ENCODE data around the gene PRUNE2. TPM values are rescaled to one million over a fixed set of nuclear protein-coding genes. Genes with fewer than 3 reads are reported as not detected.
A peak's percentile ranks its signal among the peaks of the same experiment; 100 is the strongest.

The PRUNE2 gene
- total RNA-seq, 1 experiment from 2014 or later = 0.59 TPM

- peak; percentile 26 for DNase-seq (ENCODE audit: low read depth)
These were observed 205.9 kb downstream of the PRUNE2 start for GRCh38 chr9:76699971-76700370.

GRCh38 chr9:76697554-76697953 lies 208.4 kb downstream of the PRUNE2 start:
- DNase-seq (ENCODE audit: low read depth) = no peak

GRCh38 chr9:76697081-76697480 lies 208.8 kb downstream of the PRUNE2 start:
- DNase-seq (ENCODE audit: low read depth) = no peak

GRCh38 chr9:76693912-76694311 lies 212.0 kb downstream of the PRUNE2 start:
- DNase-seq (ENCODE audit: low read depth) = no peak

- no peak for DNase-seq (ENCODE audit: low read depth)
These were observed 213.3 kb downstream of the PRUNE2 start for GRCh38 chr9:76692458-76693129.

GRCh38 chr9:76691517-76692313 lies 214.2 kb downstream of the PRUNE2 start:
- no peak for DNase-seq (ENCODE audit: low read depth)

GRCh38 chr9:76690973-76691370 lies 214.9 kb downstream of the PRUNE2 start:
- DNase-seq (ENCODE audit: low read depth) = no peak

GRCh38 chr9:76690246-76690972 lies 215.5 kb downstream of the PRUNE2 start:
- no peak for DNase-seq (ENCODE audit: low read depth)

- DNase-seq (ENCODE audit: low read depth) = peak; percentile 29
These were observed 217.3 kb downstream of the PRUNE2 start for GRCh38 chr9:76688471-76689238.

GRCh38 chr9:76687861-76688391 lies 218.0 kb downstream of the PRUNE2 start:
- peak; percentile 97 for DNase-seq (ENCODE audit: low read depth)

- no peak for DNase-seq (ENCODE audit: low read depth)
These were observed 219.2 kb downstream of the PRUNE2 start for GRCh38 chr9:76686756-76687155.

- DNase-seq (ENCODE audit: low read depth) = no peak
These were observed 221.7 kb downstream of the PRUNE2 start for GRCh38 chr9:76684213-76684612.

GRCh38 chr9:76681556-76681955 lies 224.4 kb downstream of the PRUNE2 start:
- DNase-seq (ENCODE audit: low read depth) = no peak

- no peak for DNase-seq (ENCODE audit: low read depth)
These were observed 225.0 kb downstream of the PRUNE2 start for GRCh38 chr9:76680716-76681425.

GRCh38 chr9:76677481-76678055 lies 228.3 kb downstream of the PRUNE2 start:
- peak; percentile 71 for DNase-seq (ENCODE audit: low read depth)

GRCh38 chr9:76676857-76677256 lies 229.1 kb downstream of the PRUNE2 start:
- no peak for DNase-seq (ENCODE audit: low read depth)

GRCh38 chr9:76667521-76667957 lies 238.4 kb downstream of the PRUNE2 start:
- peak; percentile 73 for DNase-seq (ENCODE audit: low read depth)

GRCh38 chr9:76665966-76666365 lies 239.9 kb downstream of the PRUNE2 start:
- peak; percentile 59 for DNase-seq (ENCODE audit: low read depth)

GRCh38 chr9:76665458-76665857 lies 240.5 kb downstream of the PRUNE2 start:
- DNase-seq (ENCODE audit: low read depth) = no peak

GRCh38 chr9:76664120-76664519 lies 241.8 kb downstream of the PRUNE2 start:
- no peak for DNase-seq (ENCODE audit: low read depth)
